Measurements from ENCODE around the gene CHD3. TPM values are rescaled to one million over a fixed set of nuclear protein-coding genes. Genes with fewer than 3 reads are reported as not detected.

The CHD3 gene
- polyA plus RNA-seq, 5 donors: 177 to 239 (median 196) TPM

DNA sequence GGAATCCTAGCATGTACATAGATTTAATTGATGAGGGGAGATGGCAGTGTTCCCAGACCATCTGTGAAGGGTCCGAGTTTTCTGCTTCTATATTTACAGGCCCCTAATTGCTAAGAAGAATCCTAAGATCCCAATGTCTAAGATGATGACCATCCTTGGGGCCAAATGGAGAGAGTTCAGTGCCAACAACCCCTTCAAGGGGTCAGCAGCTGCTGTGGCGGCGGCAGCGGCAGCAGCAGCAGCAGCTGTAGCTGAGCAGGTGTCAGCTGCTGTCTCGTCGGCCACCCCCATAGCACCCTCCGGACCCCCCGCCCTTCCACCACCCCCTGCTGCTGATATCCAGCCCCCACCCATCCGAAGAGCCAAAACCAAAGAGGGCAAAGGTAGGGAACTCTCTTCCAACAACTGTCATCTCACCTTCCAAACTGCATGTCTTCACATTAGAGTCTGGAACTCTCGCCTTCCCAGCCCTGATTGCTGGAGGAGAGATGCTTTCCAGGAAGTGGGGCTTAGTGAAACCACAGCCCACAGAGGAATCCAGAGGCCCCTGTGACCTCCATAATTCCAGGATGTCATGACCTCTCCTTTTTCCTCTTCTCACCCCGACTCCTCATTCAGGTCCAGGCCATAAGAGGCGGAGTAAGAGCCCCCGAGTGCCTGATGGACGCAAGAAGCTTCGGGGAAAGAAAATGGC lies 4.7 kb downstream of the CHD3 start:
- DNase-seq: no peak

- DNase-seq: no peak
These were observed 5.6 kb downstream of the CHD3 start for GRCh38 chr17:7894226-7894625.

DNA sequence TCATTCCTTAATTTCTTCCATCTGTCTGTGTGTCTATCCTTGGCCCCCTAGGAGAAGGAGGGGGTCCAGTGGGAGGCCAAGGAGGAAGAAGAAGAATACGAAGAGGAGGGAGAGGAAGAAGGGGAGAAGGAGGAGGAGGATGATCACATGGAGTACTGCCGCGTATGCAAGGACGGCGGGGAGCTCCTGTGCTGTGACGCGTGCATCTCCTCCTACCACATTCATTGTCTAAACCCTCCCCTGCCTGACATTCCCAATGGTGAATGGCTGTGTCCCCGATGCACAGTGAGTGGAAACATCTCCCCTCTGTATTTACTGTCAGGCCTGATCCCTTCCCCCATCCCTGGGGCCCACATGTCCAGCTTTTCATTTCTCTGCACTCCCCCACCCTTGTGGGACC lies 6.3 kb downstream of the CHD3 start:
- no peak for DNase-seq

DNA sequence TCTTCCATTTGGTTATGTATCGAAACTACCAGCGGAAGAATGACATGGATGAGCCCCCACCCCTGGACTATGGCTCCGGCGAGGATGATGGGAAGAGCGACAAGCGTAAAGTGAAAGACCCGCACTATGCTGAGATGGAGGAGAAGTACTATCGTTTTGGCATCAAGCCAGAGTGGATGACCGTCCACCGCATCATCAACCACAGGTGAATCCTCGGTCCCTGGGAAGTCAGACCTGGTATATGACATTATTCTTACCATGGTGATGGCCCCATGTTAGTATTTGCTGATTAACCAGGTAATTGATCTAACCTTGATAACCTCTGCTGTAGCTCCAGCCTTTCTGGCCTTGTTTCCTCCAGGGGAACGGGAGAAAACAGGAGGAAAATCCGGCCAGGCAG lies 8.5 kb downstream of the CHD3 start:
- no peak for DNase-seq

GRCh38 chr17:7897773-7898172 lies 9.2 kb downstream of the CHD3 start:
- DNase-seq: peak in 1 of 2 donors; percentile 36

DNA sequence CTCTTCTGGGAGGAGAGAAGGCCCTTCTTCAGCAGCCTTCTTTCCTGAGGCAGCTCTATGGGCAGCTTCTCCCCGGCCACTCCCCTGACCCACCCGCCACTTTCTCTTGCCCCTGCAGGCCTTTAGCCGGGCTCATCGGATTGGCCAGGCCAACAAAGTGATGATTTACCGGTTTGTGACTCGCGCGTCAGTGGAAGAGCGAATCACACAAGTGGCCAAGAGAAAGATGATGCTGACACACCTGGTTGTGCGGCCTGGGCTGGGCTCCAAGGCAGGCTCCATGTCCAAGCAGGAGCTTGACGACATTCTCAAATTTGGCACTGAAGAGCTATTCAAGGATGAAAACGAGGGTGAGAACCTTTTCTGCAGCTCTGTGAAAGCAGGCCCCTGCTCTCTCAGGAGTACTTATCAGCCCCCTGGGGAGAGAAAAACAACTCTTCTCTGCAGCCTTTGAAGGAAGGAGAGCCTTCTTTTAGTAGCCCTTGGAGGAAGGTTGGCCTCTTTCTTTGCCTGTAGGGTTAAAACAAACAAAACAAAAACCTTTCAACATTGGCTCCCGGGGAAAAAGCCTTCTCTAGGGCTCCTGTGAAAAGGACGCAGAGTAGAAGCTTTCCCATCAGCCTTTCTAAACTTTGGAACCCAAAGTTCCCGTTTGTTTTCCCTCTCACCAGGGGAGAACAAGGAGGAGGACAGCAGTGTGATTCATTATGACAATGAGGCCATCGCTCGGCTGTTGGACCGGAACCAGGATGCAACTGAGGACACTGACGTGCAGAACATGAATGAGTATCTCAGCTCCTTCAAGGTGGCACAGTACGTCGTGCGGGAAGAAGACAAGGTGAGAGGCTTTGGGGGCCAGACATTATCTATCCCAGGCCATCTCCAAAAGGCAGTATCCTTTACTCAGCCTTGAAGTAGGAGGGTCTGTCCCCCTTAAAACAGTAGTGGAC lies 14.8 kb downstream of the CHD3 start:
- no peak for DNase-seq

- DNase-seq: no peak
These were observed 20.5 kb downstream of the CHD3 start for GRCh38 chr17:7909089-7909488.

DNA sequence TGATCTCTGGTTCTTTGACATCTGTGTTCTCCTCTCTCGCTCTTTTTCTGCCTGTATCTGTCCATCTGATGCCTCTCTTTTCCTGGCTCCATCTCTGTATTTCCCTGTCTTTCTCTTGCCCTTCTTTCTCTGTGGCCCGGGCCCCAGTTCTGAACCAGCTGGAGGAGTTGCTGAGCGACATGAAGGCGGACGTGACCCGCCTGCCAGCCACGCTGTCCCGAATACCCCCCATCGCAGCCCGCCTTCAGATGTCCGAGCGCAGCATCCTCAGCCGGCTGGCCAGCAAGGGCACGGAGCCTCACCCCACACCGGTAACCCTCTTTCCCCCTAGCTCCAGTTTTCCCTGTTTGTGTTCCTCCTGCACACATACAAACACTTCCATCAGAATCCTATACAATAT lies 21.7 kb downstream of the CHD3 start:
- DNase-seq: no peak

GRCh38 chr17:7910711-7911110 lies 22.1 kb downstream of the CHD3 start:
- DNase-seq: no peak

DNA sequence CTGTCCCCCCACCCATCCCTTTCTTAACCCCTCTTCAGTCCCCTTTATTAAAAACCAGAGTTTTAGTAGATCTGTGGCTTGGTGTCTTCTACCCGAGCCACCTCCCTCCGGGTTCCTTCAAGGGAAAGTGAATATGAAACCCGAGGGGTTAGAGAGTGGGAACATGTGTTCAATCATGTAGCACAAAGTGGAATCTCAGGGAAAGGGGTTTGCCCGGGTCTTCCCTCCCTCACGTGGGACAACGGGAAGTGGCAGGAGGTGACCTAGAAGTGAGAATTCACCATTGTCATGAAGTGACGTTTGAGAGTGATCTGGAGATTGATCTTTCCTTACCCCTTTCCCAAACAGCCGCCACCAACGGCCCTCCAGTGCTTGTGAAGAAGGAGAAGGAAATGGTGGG lies 22.5 kb downstream of the CHD3 start:
- DNase-seq: no peak

GRCh38 chr17:7912927-7913524 lies 24.4 kb downstream of the CHD3 start:
- peak; percentile 31 to 52 for DNase-seq

- no peak for DNase-seq
These were observed 26.6 kb downstream of the CHD3 start for GRCh38 chr17:7915179-7915610.

- peak; percentile 98 to 99 for DNase-seq
These were observed 27.2 kb downstream of the CHD3 start, which contains the start of gene RNF227 for GRCh38 chr17:7915611-7916384. RNF227 (minus strand) TSS chr17:7916289; CDS start chr17:7916195, 94 bp downstream.

DNA sequence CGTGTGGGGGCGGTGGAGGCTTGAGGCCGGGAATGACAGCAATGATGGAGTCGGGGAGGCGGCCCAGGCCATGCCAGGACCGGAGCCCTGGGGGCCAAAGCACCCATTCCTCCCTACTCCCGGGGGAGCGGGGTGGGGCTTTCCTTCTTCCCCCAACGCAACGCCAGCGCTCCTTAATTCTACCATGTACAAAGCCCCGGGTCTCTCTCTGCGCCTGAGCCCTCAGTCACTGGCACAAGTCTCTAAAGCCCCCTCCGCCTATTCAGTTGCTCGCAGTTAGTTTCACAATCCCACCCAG lies 27.7 kb downstream of the CHD3 start:
- no peak for DNase-seq

DNA sequence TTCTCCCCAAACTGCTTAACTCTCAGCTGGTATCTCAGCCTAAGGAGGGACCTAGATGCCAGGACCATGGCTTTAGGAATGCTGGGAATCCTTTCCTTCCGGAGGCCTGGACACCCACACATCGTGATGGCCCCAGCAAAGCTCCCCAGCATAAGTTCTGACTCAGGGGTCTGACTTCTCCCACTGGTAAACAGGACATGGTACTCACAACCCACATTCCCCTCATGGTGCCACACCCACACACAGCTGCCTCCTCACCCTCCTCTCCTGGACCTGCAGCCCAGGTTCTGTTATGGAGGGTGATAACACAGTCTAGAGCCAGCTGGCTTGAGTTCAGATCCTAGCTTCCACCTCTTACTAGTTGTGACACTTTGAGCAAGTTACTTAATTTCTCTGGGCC lies 28.2 kb downstream of the CHD3 start:
- no peak for DNase-seq

- DNase-seq: peak in 1 of 2 donors; percentile 36
These were observed 33.8 kb downstream of the CHD3 start for GRCh38 chr17:7922269-7922844.

- peak; percentile 89 to 91 for DNase-seq
These were observed 34.4 kb downstream of the CHD3 start for GRCh38 chr17:7922845-7923628.

- DNase-seq: no peak
These were observed 39.0 kb downstream of the CHD3 start for GRCh38 chr17:7927596-7927995.

DNA sequence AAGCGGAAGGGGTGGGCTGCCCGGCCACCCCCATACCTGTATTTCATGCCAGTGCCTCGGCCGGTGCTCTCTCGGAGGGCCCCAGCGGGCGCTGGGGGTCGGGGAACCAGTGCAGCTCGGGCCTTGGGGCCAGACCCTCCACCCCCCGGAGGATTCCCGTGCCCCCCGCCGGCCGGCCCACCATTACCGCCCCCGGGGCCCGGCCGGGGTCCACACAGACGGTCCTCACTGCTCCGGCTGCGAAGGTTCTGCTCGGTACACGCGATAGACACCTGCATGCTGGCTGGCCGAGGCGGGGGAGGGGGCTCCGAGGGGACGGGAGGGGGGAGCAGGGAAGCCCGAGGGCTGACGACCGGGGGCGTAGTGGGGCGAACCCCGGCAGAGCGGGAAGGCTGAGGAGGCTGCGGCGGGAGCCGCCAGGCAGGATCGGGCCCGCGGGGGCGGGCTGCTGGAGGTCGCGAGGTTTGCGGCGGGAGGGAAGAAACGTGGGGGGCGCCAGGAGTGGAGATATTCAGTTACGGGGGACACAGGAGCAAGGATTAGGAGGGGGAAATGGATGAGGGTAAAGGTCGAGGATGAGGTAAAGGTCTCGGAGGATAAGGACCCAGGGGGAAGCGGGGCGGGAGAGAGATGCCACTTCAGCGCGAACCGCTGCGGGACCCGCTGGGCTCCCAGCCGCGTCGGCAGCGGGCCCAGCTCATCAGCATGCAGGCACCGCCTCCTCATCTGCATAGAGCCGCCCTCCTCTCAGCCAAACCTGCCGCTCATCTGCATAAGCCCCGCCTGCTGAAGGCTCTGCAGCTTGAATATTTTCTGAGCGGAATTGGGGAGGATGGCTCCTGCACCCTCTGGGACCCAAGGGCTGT lies 40.8 kb downstream of the CHD3 start, which contains the start of gene KCNAB3:
KCNAB3 (minus strand) TSS at position 699 of the 866 bp plus-strand sequence; CDS start at position 278, 421 bp downstream.
- peak; percentile 52 to 62 for DNase-seq

Data from right lung (tissue), 5 donors.